A549 treated with Mapracorat at 1 μM for 4 hours (cell line): Measurements from ENCODE around the gene UVRAG. TPM values are rescaled to one million over a fixed set of nuclear protein-coding genes. Genes with fewer than 3 reads are reported as not detected.

Experiments
- total RNA-seq: library from RNA; stranded (reverse); fragments of 200-300 nt; extraction: Qiagen RNA extraction; gene quantifications from 5 replicates; pipeline ENCODE4 v1.2.3, GENCODE V29; 2022

The UVRAG gene
- total RNA-seq = 10.1 to 12.4 TPM (median 10.4 TPM) in 5 replicates

DNA sequence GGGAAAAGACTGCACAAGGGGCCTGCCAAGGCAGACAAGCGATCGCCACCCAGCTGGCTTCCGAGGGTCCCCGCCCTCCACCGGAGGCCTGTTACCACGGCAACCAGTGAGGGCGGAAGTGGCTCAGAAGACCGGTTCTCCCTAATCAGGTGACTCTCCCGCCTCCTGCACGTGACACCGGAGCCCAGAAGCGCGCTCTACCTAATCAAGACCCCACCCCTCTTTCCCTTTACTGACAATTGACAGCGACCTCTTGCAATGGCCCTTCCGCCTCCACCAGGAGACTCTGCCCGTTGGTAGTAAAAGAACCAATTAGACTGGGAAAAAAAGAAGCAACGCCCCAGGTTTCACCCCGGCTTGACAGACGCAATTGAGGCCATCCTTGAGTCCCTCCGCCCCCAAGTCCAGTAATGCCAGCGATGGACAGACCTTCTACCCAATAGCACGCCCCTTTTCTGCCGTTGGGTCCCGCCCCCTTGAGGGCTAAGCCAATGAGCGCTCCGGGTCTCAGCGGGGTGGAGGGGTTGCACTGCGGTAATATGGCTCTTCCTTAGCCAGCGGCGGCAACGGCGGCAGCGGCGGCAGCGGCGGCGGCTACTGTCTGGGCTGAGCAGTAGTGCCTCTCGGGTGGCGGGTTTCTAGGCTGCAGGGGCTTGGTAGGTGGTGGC lies at the start of gene UVRAG:
Gene UVRAG (plus strand): TSS at position 534 of the 668 bp plus-strand sequence. CDS start 198 bp downstream, outside the sequence.

DNA sequence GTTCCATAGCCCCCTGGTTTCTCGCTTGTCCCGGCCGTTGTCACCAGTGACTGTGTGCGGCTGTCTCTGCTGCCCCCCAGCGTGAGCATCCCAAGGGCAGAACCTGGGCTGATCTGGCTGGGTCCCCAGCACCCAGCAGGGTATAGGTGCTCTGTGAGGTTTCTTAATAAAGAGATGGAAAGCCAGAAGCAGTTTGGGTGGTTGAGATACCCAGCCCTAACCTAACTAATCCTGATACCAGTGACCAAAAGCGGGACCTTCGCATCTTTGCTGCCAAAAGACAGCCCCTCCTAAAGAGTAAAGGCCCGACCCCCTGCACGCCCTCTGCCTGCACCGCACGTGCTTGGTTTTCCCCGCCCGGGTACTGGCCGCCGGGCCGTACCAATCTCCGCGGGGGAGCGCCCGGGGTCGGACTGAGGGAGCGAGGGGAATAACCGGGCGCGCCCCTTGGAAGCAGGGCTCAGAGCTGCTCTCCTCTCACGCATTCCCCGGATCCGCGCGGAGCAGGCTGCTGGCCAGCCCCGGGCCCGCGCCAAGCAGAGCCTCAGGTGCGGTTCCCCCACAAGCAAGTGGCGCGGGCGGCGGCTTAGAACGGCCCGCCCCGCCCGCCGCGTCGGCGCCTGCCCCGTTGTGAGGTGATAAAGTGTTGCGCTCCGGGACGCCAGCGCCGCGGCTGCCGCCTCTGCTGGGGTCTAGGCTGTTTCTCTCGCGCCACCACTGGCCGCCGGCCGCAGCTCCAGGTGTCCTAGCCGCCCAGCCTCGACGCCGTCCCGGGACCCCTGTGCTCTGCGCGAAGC lies 46.7 kb upstream of the UVRAG start, which contains the start of gene DGAT2:
Gene DGAT2 (plus strand): TSS at position 667 of the 797 bp plus-strand sequence. CDS start 214 bp downstream, outside the sequence.

Other genes with a start within 250 kb of the UVRAG start
- 1.5 to 1.9 TPM (median 1.8 TPM) in 5 replicates for gene MAP6, start 146.2 kb upstream of the UVRAG start, total RNA-seq
- gene MOGAT2, start 97.4 kb upstream of the UVRAG start, total RNA-seq = not detected in 5 replicates
- gene DGAT2, start 46.4 kb upstream of the UVRAG start, total RNA-seq = 1.2 to 2.2 TPM (median 2.0 TPM) in 5 replicates